Spleen (tissue), 11 donors: ENCODE measurements around the gene TMEM18. TPM values are rescaled to one million over a fixed set of nuclear protein-coding genes. Genes with fewer than 3 reads are reported as not detected.

Experiments
- DNase-seq: peaks from one replicate; pipeline ENCODE4 v3.0.0-alpha.2; 2020
- H3K27ac ChIP-seq, 8 donors: fragments of 200-600 bp; sonication (generic) in 7 of 8; 1 replicate in 4 of 8; 2 replicates in 4 of 8; pipeline versions ENCODE4 v1.5.0 to v1.8.0; 2016 to 2021; ENCODE audit warnings: inconsistent platforms in 4 of 8, mild to moderate bottlenecking in 4 of 8, moderate library complexity in 1 of 8
- H3K27me3 ChIP-seq, 7 donors: fragments of 200-600 bp; sonication (generic) in 6 of 7; replicated peaks in 1 of 7; 1 replicate in 4 of 7; 2 replicates in 3 of 7; pipeline versions ENCODE4 v1.5.0 to v1.8.0; 2016 to 2021; ENCODE audit warnings: inconsistent platforms in 3 of 7, mild to moderate bottlenecking in 1 of 7
- H3K36me3 ChIP-seq, 6 donors: fragments of 200-600 bp; sonication (generic) in 5 of 6; 1 replicate in 4 of 6; 2 replicates in 2 of 6; pipeline versions ENCODE4 v1.5.0 to v1.8.0; 2016 to 2021; ENCODE audit warnings: inconsistent platforms in 2 of 6
- H3K4me1 ChIP-seq, 6 donors: fragments of 200-600 bp; sonication (generic) in 5 of 6; 1 replicate in 3 of 6; 2 replicates in 3 of 6; pipeline versions ENCODE4 v1.5.0 to v1.8.0; 2016 to 2021; ENCODE audit warnings: inconsistent platforms in 3 of 6
- H3K4me3 ChIP-seq, 8 donors: fragments of 200-600 bp; sonication (generic) in 7 of 8; 1 replicate in 4 of 8; 2 replicates in 4 of 8; pipeline versions ENCODE4 v1.5.0 to v1.8.0; 2016 to 2021; ENCODE audit warnings: inconsistent platforms in 4 of 8, mild to moderate bottlenecking in 4 of 8, moderate library complexity in 2 of 8
- H3K9me3 ChIP-seq, 8 donors: fragments of 200-600 bp; sonication (generic) in 7 of 8; 1 replicate in 4 of 8; 2 replicates in 4 of 8; pipeline versions ENCODE4 v1.5.0 to v1.8.0; 2016 to 2021; ENCODE audit warnings: inconsistent platforms in 4 of 8
- POLR2A ChIP-seq, 3 donors: fragments of 450-650 bp; IDR thresholded peaks; one replicate each; pipeline ENCODE4 v1.5.1; 2017; ENCODE audit warnings: antibody characterized with exemption in 3 of 3, mild to moderate bottlenecking in 1 of 3
- POLR2AphosphoS5 ChIP-seq, 3 donors: sonication (generic); formaldehyde crosslinking; IDR thresholded peaks; one replicate each; pipeline ENCODE4 v1.5.1; 2017; ENCODE audit warnings: antibody characterized with exemption in 3 of 3
- WGBS, 5 donors: extraction: QIAGEN DNeasy Blood & Tissue Kit in 3 of 5; methylation state at CpG; one replicate each; pipeline versions ENCODE4 v1.1.5 to v1.1.7; 2013 to 2018; 5-methylcytosine and 5-hydroxymethylcytosine counted together
- intact Hi-C: fragments of 100-400 bp; cut with DNase I; formaldehyde crosslinking; loops from one replicate; pipeline ENCODE4 v1.15.0; 2023; ENCODE audit warnings: low total_unique reads
- polyA plus RNA-seq, 3 donors: library from polyadenylated mRNA; stranded (reverse); fragments of 200-250 nt; gene quantifications; one replicate each; pipeline ENCODE4 v1.2.1, GENCODE V29; 2013
- total RNA-seq, 7 donors: library from RNA; depleted of rRNA in 3 of 7; stranded (reverse); fragments of >200 nt in 3 of 7; fragmentation: NEBNext Ultra II Directional in 4 of 7; extraction: Animal tissue kit (Norgen Biotek cat#: 25700) in 4 of 7; gene quantifications; one replicate each; pipeline versions ENCODE4 v1.1.0 to v1.2.1, GENCODE V29; 2016 to 2021
- TF ChIP-seq, protein P1 (sequence below), 11 experiments: fragments of 200-600 bp in 7 of 11; fragments of 450-650 bp in 4 of 11; sonication (generic) in 4 of 11; IDR thresholded peaks in 8 of 11; conservative IDR thresholded peaks in 3 of 11; 1 replicate in 7 of 11; 2 replicates in 4 of 11; pipeline versions ENCODE4 v1.4.0 to v1.8.0; 2016 to 2021; ENCODE audit warnings: antibody characterized with exemption in 11 of 11, inconsistent platforms in 4 of 11, mild to moderate bottlenecking in 1 of 11
- donor health status: healthy with polysubstance abuse.
- donor health status: DM: no; HTN: no; CAD: no; lungs with moderate emphysema.
- donor health status: DM: no; HTN: no; CAD: no.
- donor health status: Bipolar disorder and iron deficiency.
- donor health status: healthy.
- donor health status: DM: no; HTN: no; CAD: no.
- donor health status: DM: yes; HTN: yes; CAD: no.

Gene TMEM18
- total and polyA plus RNA-seq, 10 donors: 20.0 to 29.3 (median 22.6) TPM

DNA sequence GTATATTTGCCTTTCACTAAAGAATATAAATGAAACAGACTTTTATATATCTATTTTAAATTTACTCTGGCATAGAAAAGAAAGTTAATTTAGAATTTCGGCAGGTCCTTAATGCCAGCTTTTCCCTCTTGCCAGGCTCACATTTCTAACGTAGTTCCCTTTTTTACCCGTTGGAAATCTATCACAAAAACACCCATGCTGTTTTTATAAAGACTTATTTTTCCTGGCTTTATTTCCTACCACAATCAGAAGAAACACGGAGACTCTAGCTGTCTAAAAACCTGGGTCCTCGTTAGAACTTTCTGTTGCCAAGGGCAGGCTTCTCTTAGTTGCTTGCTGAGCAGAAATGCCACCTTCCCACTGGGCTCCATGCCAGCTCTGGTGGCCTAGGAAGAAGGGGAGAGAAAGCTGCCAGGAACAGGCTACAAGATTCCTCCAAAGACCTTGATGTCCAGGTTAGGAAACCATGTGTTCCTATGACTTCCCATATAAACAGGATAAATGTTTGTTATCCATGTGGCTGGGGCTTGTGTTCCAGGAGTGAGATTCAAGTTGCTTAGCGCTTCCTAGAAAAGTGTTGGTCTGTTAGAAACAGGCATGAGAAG lies 17.8 kb upstream of the TMEM18 start:
- 40 to 51% (median 46%) methylated on average over 6 of the region's 6 CpGs for WGBS, 5 donors
- Histone ChIP-seq H3K27me3 (no peaks in the 10 kb centered on the region), H3K4me1 (peaks cover 0 to 33% (median 2%) of the 10 kb centered on the region in 6 donors), H3K4me3 (no peak overlapping the region), H3K9me3 (peaks cover 0 to 12% (median 7%) of the 10 kb centered on the region in 8 donors), H3K36me3 (no peaks in the 10 kb centered on the region), H3K27ac (peak overlapping the region in 7 of 8 donors; percentile 12 to 66 (median 34))
- intact Hi-C loops: no loop called here
- DNase-seq: peak; percentile 78
- TF ChIP-seq, protein P1, sequence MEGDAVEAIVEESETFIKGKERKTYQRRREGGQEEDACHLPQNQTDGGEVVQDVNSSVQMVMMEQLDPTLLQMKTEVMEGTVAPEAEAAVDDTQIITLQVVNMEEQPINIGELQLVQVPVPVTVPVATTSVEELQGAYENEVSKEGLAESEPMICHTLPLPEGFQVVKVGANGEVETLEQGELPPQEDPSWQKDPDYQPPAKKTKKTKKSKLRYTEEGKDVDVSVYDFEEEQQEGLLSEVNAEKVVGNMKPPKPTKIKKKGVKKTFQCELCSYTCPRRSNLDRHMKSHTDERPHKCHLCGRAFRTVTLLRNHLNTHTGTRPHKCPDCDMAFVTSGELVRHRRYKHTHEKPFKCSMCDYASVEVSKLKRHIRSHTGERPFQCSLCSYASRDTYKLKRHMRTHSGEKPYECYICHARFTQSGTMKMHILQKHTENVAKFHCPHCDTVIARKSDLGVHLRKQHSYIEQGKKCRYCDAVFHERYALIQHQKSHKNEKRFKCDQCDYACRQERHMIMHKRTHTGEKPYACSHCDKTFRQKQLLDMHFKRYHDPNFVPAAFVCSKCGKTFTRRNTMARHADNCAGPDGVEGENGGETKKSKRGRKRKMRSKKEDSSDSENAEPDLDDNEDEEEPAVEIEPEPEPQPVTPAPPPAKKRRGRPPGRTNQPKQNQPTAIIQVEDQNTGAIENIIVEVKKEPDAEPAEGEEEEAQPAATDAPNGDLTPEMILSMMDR (IDR thresholded peaks at IDR 0.05 in 8 of 11, conservative IDR thresholded peaks at IDR 0.05 in 3 of 11): no peak
- peak in 1 of 3 donors; percentile 43 for TF ChIP-seq POLR2AphosphoS5 (IDR thresholded peaks at IDR 0.05)

DNA sequence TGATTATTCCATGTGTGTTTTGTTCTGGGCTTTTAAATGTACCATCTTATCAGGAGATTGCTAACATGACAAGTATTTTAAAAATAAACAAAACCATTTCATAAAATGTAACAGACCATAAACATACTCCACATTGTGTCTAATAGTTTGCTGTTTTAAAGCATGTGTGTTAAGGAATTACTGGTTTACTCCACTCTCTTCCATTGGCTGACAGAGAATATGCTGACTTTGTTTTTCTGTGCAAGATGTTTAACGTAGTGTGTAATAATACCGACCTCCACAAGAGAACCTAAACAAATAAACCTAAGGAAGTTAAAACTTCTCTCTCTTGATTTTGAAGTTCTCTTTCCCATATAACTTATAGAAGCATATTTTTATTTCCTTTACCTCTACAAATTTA lies 17.0 kb upstream of the TMEM18 start:
- Histone ChIP-seq H3K4me1 (peaks cover 0 to 41% (median 2%) of the 10 kb centered on the region in 6 donors), H3K4me3 (no peak overlapping the region), H3K27ac (peak overlapping the region in 4 of 8 donors; percentile 23 to 66 (median 34)), H3K36me3 (no peaks in the 10 kb centered on the region), H3K27me3 (no peaks in the 10 kb centered on the region), H3K9me3 (peaks cover 0 to 3% (median under 1%) of the 10 kb centered on the region in 8 donors)
- 39 to 70% (median 60%) methylated on average over 2 of the region's 2 CpGs for WGBS, 5 donors
- TF ChIP-seq POLR2A (IDR thresholded peaks at IDR 0.05) (no peak), POLR2AphosphoS5 (IDR thresholded peaks at IDR 0.05) (no peak)
- TF ChIP-seq, protein P1 (IDR thresholded peaks at IDR 0.05 in 8 of 11, conservative IDR thresholded peaks at IDR 0.05 in 3 of 11): no peak
- intact Hi-C loops: no loop called here
- DNase-seq: no peak

DNA sequence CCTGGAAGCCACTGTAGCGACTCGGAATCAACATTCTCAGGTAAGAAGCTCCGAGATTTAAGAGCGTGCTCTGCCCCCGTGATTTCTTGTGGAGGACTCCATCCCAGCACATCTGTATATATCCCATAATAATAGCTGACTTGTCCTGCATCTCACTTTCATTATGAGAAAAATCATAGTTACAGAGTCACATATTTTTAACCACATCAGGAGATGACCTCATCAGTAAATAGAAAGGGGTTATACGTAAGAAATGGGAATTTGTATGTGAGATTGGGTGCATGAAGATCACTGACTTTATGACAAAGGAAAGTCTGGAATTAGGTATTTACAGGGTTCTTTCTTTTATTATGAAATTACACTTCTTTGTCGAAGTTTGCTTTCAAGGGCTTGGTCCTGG lies 16.4 kb upstream of the TMEM18 start:
- Histone ChIP-seq H3K27me3 (no peaks in the 10 kb centered on the region), H3K27ac (no peak overlapping the region), H3K4me3 (no peak overlapping the region), H3K4me1 (peaks cover 0 to 43% (median 2%) of the 10 kb centered on the region in 6 donors), H3K9me3 (no peaks in the 10 kb centered on the region), H3K36me3 (no peaks in the 10 kb centered on the region)
- TF ChIP-seq POLR2AphosphoS5 (IDR thresholded peaks at IDR 0.05) (no peak), POLR2A (IDR thresholded peaks at IDR 0.05) (no peak)
- TF ChIP-seq, protein P1 (IDR thresholded peaks at IDR 0.05 in 8 of 11, conservative IDR thresholded peaks at IDR 0.05 in 3 of 11): no peak
- intact Hi-C loops: no loop called here
- no peak for DNase-seq
- 89 to 93% (median 91%) methylated on average over 7 of the region's 7 CpGs for WGBS, 5 donors

DNA sequence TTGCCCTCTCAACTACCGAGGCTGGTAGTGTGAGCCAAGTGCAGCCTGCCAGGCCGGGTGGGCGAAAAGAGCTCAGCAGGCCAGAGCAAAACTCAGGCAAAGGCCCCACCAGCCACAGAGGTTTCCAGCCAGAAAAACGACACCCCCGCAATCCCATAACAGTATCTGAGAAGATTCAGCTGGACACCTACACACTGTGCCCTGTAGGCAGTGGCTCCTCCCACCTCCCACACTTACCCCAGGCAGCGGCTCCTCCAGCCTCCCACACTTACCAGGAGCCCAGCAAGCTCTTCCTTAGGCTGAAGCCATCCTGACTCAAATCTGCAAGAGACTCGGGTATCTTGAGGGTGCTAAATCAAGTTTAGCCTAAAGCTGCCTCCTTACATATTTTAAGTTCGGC lies 15.6 kb upstream of the TMEM18 start:
- Histone ChIP-seq H3K27me3 (no peaks in the 10 kb centered on the region), H3K27ac (no peak overlapping the region), H3K4me3 (no peak overlapping the region), H3K4me1 (peaks cover 0 to 43% (median 2%) of the 10 kb centered on the region in 6 donors), H3K36me3 (no peaks in the 10 kb centered on the region), H3K9me3 (no peaks in the 10 kb centered on the region)
- no peak for TF ChIP-seq POLR2A (IDR thresholded peaks at IDR 0.05)
- no peak for TF ChIP-seq POLR2AphosphoS5 (IDR thresholded peaks at IDR 0.05)
- WGBS, 5 donors: 73 to 86% (median 84%) methylated on average over 3 to 8 of the region's 8 CpGs
- intact Hi-C loops: no loop called here
- DNase-seq: no peak
